ENCODE measurements around the gene REEP1. TPM values are rescaled to one million over a fixed set of nuclear protein-coding genes. Genes with fewer than 3 reads are reported as not detected.

REEP1 gene
- total and polyA plus RNA-seq, 2 donors (not counting 1 experiment from before 2014, with no cell fraction given), result not detected

DNA sequence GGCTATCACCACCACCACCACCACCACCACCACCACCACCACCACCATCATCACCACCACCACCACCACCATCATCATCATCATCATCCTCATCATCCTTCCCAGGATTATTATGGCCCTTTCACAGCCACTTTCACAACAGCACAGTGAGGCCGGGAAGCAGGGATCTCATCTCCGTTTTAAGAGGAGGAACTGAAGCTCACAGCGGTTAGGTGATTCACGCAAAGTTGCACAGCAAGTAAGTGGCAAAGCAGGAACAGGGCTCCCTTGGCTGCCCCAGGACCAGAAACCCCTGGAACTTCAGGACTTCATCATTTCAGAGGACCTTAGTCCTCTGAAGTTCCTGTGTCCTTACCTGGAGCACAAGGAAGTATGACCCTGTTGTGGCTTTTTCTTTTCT, 111.4 kb downstream of the REEP1 start:
- Histone ChIP-seq H2AFZ (ENCODE audit: insufficient read depth, low read depth, low read length, poor library complexity, severe bottlenecking) (no peak overlapping the region), H3K4me1 (ENCODE audit: control insufficient read depth in 2 of 2, insufficient read depth in 2 of 2, low read length in 2 of 2) (peaks cover 50 to 57% of the 10 kb centered on the region in 2 donors), H3K27me3 (replicated peaks in 1 of 4; ENCODE audit: control extremely low read depth in 1 of 4, control insufficient read depth in 3 of 4, insufficient read depth in 4 of 4, low read length in 3 of 4) (no peaks in the 10 kb centered on the region), H3K4me3 (ENCODE audit: control extremely low read depth in 1 of 5, extremely low read depth in 1 of 5, insufficient read depth in 1 of 5, low read depth in 2 of 5, low read length in 4 of 5) (peak overlapping the region in 1 of 5 experiments; percentile 21), H3K9me3 (ENCODE audit: control extremely low read depth in 1 of 3, control insufficient read depth in 2 of 3, insufficient read depth in 1 of 3, low read length in 2 of 3) (no peaks in the 10 kb centered on the region), H4K20me1 (ENCODE audit: control insufficient read depth, insufficient read depth, low read length, poor library complexity, severe bottlenecking) (no peaks in the 10 kb centered on the region), H3K27ac (ENCODE audit: low read length in 2 of 2) (peak overlapping the region in 1 of 2 donors; percentile 70), H3K36me3 (replicated peaks in 1 of 2; ENCODE audit: control extremely low read depth in 1 of 2, control insufficient read depth in 1 of 2, extremely low read depth in 1 of 2, insufficient read depth in 2 of 2, low read length in 1 of 2) (no peaks in the 10 kb centered on the region), H3K4me2 (replicated peaks; ENCODE audit: low read depth, low read length, poor library complexity, severe bottlenecking) (peak overlapping the region; percentile 74), H3K9ac (ENCODE audit: low read length) (no peak overlapping the region), H3K79me2 (ENCODE audit: control insufficient read depth, insufficient read depth, low read length) (no peaks in the 10 kb centered on the region)
- Mint-ChIP-seq H3K27me3 (no peaks in the 10 kb centered on the region), H3K4me3 (peak overlapping the region; percentile 75), H3K9me3 (ENCODE audit: insufficient read depth) (no peaks in the 10 kb centered on the region), H3K4me1 (peaks cover 46% of the 10 kb centered on the region), H3K27ac (peak overlapping the region; percentile 85)
- ATAC-seq (ENCODE audit: low read depth), result no peak
- peak; percentile 52 for DNase-seq
- intact Hi-C loops (cut with micrococcal nuclease), result no loop called here
- TF ChIP-seq, protein P1, sequence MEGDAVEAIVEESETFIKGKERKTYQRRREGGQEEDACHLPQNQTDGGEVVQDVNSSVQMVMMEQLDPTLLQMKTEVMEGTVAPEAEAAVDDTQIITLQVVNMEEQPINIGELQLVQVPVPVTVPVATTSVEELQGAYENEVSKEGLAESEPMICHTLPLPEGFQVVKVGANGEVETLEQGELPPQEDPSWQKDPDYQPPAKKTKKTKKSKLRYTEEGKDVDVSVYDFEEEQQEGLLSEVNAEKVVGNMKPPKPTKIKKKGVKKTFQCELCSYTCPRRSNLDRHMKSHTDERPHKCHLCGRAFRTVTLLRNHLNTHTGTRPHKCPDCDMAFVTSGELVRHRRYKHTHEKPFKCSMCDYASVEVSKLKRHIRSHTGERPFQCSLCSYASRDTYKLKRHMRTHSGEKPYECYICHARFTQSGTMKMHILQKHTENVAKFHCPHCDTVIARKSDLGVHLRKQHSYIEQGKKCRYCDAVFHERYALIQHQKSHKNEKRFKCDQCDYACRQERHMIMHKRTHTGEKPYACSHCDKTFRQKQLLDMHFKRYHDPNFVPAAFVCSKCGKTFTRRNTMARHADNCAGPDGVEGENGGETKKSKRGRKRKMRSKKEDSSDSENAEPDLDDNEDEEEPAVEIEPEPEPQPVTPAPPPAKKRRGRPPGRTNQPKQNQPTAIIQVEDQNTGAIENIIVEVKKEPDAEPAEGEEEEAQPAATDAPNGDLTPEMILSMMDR (IDR thresholded peaks at IDR 0.05), result no peak
- ChIA-PET POLR2A (no interaction called here), CTCF (interaction anchor here (0.8 to 1.4 kb wide), 5 partner anchors 12 to 72 kb away, joined by 3 read pairs; no protein-coding TSS in a partner anchor)
- 3% methylated on average over 4 of the region's 4 CpGs for WGBS (ENCODE audit: insufficient coverage)

DNA sequence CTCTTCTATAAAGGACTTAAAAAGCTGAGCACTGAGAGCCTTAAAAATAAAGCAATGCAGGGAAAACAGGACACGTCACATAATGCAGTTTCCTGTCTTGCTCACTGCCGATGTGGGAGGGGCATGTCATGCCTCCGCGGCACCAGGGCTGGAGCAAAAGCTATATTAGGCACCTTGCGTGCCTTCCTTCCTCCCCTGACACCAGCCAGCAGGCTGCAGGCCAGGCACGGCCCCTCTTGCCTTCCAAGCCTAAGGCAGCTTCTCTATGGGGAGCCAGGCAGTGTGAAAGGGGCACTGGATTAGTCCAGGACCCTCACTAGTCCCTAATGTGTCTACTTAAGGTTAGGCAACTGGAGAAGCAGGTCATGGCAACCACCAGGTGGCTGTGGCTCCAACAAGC, 111.8 kb downstream of the REEP1 start:
- H3K27ac ChIP-seq (ENCODE audit: low read length in 2 of 2), result peak overlapping the region; percentile 37 to 70
- no peaks in the 10 kb centered on the region for H3K36me3 ChIP-seq (replicated peaks in 1 of 2; ENCODE audit: control extremely low read depth in 1 of 2, control insufficient read depth in 1 of 2, extremely low read depth in 1 of 2, insufficient read depth in 2 of 2, low read length in 1 of 2)
- peak overlapping the region; percentile 69 for H2AFZ ChIP-seq (ENCODE audit: insufficient read depth, low read depth, low read length, poor library complexity, severe bottlenecking)
- CTCF ChIA-PET, result interaction anchor here (0.7 to 1.4 kb wide), 7 partner anchors 13 to 72 kb away, joined by 3 read pairs; no protein-coding TSS in a partner anchor
- peak overlapping the region; percentile 75 for H3K4me3 Mint-ChIP-seq
- intact Hi-C loops (cut with micrococcal nuclease), result loop anchor here (1.0 kb wide), 1 partner anchor 13 kb away; no protein-coding TSS in a partner anchor
- TF ChIP-seq EZH2 (IDR thresholded peaks at IDR 0.05; ENCODE audit: borderline replicate concordance, insufficient read depth, low read depth, low read length, poor library complexity, severe bottlenecking), result no peak
- TF ChIP-seq, protein P1 (IDR thresholded peaks at IDR 0.05), result no peak
- H3K4me1 ChIP-seq (ENCODE audit: control insufficient read depth in 2 of 2, insufficient read depth in 2 of 2, low read length in 2 of 2), result peaks cover 50 to 57% of the 10 kb centered on the region in 2 donors
- H3K27ac Mint-ChIP-seq, result peak overlapping the region; percentile 85
- 0% methylated on average over 4 of the region's 6 CpGs for WGBS (ENCODE audit: insufficient coverage)
- H3K9ac ChIP-seq (ENCODE audit: low read length), result peak overlapping the region; percentile 40
- H3K4me2 ChIP-seq (replicated peaks; ENCODE audit: low read depth, low read length, poor library complexity, severe bottlenecking), result peak overlapping the region; percentile 74
- H3K9me3 Mint-ChIP-seq (ENCODE audit: insufficient read depth), result no peaks in the 10 kb centered on the region
- peak; percentile 74 for DNase-seq
- H3K27me3 Mint-ChIP-seq, result no peaks in the 10 kb centered on the region
- no peaks in the 10 kb centered on the region for H3K79me2 ChIP-seq (ENCODE audit: control insufficient read depth, insufficient read depth, low read length)
- H3K4me1 Mint-ChIP-seq, result peaks cover 48% of the 10 kb centered on the region
- ATAC-seq (ENCODE audit: low read depth), result peak; percentile 77
- no peaks in the 10 kb centered on the region for H3K27me3 ChIP-seq (replicated peaks in 1 of 4; ENCODE audit: control extremely low read depth in 1 of 4, control insufficient read depth in 3 of 4, insufficient read depth in 4 of 4, low read length in 3 of 4)
- POLR2A ChIA-PET, result interaction anchor here (0.9 kb wide), 1 partner anchor 13 kb away, joined by 3 read pairs; no protein-coding TSS in a partner anchor
- H3K4me3 ChIP-seq (ENCODE audit: control extremely low read depth in 1 of 5, extremely low read depth in 1 of 5, insufficient read depth in 1 of 5, low read depth in 2 of 5, low read length in 4 of 5), result peak overlapping the region in 3 of 5 experiments; percentile 21 to 33 (median 28)
- H4K20me1 ChIP-seq (ENCODE audit: control insufficient read depth, insufficient read depth, low read length, poor library complexity, severe bottlenecking), result no peaks in the 10 kb centered on the region
- H3K9me3 ChIP-seq (ENCODE audit: control extremely low read depth in 1 of 3, control insufficient read depth in 2 of 3, insufficient read depth in 1 of 3, low read length in 2 of 3), result no peaks in the 10 kb centered on the region

Measured in B cell (primary cell).